Fibroblast of gingiva (primary cell): Measurements from ENCODE around the gene ARL2BP.

ENCODE experiments used
- DNase-seq: peaks from one replicate; pipeline ENCODE4 v3.0.0-alpha.2; 2011; ENCODE audit warnings: low read depth

The ARL2BP gene

DNA sequence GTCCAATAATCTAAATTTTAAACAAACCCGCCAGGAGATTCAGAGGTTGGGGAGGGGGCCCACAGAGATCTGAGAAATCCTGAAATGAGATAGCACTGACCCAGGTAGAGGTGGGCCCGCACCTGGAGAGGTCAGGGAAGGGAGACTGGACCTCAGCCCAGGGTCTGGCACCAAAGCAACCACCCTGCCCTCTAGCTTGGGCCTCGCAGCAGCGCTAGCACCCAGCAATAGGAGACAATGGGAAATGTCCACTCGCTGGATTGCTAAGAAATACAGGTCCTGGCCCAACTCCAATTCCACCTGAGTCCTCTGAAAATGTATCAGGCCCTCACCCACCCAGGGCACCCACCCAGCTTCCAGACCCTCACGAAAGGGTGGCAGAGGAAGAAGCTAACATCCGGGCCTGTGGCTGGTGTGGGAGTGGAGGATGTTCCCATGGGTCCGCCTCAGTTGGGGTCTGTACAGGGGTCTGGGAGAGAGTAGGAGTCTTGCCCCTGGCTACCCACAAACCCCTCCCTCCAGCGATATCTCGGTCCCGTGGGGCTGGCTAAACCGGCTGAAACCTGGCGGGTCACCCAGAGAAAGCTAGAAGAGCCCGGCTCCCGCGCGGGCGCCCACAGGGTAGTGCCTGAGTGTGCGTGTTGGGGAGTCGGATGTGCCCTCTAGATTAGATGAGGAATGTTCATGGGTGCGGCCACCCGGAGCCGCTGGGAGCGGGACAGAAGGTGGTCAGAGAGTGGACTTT lies 38.3 kb downstream of the ARL2BP start:
- no peak for DNase-seq

DNA sequence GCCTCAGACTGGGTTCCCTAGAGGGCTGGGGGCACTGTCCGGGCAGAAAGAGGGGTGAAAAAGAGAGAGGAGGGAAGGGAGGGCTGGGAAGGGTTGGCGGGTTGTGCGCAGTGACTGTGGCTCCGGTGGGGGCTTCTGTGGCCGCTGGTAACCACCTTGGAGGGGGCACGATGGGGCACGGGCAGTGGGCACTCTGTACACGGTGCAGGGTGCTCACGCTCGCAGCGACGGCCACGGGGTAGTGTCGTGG lies 38.8 kb downstream of the ARL2BP start:
- no peak for DNase-seq

- DNase-seq: no peak
These were observed 39.3 kb downstream of the ARL2BP start, which contains the start of gene PLLP for GRCh38 chr16:57284209-57284951. Gene PLLP (minus strand): TSS chr16:57284672. CDS start chr16:57284540, 132 bp downstream.

GRCh38 chr16:57284952-57285363 lies 39.9 kb downstream of the ARL2BP start:
- DNase-seq: no peak

DNA sequence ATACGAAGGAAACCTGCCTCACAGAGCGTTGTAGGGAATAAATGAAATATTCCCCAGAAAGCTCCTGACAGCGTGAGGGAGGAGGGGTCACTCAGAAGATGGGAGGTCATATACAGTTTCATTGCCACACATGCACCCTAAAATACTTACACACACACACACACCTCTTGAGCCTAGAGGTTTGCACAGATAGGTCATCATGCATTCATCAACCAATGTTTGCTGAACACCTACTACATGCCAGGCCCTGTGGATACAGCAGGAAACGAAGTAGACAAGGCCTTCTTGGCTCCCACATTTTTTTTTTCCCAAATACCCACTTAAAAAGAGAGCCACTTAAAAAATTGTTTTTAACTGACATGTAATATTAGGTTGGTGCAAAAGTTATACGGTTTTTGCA lies 40.3 kb downstream of the ARL2BP start:
- no peak for DNase-seq

GRCh38 chr16:57289391-57290257 lies 44.6 kb downstream of the ARL2BP start:
- no peak for DNase-seq

GRCh38 chr16:57297856-57298255 lies 52.8 kb downstream of the ARL2BP start:
- DNase-seq: no peak

DNA sequence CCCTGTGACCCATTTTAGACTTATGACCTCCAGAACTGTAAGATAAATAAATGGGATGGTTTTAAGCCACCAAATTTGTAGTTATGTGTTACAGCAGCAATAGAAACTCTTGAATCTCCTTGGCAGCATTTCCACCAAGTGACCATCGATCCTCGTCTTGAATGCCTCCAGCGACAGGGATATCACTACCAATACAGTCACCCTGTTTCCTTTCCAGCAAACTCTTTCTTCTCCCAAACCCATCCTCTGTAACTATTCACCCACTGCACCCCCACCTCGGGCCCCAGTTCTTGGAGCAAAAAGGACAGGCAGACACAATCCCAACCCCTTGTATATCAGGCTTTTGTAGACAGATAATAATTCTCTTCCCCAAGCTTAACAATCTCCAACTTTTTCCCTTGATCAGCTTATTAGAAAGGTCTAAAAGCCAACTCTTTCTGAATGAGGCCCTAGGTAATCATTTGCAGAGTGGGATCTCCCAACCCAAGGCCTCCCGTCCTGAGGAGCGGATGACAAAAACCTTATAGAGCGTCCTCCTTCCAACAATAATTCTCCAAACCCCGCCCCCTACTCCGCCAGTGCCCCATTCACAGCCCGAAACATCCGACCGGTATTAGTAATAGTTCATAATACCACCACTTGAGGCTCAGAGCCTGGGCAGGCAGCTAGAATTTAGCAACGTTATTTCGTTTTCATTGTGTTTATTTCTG lies 54.1 kb downstream of the ARL2BP start:
- DNase-seq: no peak

GRCh38 chr16:57299719-57300386 lies 54.8 kb downstream of the ARL2BP start:
- DNase-seq: peak; percentile 94

DNA sequence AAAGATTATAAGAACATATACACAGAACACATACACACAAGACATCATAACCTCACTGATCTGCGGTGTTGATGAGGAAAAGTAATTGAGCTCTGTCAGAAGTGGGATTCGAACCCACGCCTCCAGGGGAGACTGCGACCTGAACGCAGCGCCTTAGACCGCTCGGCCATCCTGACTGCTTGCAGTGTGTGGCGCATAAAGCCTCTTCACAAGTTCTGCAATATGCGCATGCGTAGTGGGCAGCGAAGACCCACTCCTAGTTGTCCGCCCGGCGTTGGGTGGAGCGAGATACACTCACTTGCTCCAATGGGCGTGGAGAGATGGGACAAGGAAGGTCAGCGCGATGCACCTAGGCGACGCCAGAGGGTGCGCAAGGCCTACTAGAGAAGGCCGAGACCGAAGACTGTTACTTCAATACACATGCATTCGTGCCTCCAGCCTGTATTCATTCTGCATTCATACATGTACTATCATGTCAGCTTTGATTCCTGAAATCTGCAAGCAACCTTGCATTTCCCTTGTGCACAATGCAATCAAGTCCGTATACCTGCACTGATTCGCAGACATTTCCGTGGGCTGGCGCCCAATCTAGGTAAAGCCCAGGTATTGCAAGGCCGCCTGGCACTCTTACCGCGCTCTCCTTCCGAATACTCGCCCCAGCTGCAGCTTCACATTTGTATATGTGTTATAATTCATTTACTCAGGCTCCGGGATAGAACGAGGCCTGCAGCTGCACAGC lies 55.5 kb downstream of the ARL2BP start:
- peak; percentile 97 for DNase-seq

DNA sequence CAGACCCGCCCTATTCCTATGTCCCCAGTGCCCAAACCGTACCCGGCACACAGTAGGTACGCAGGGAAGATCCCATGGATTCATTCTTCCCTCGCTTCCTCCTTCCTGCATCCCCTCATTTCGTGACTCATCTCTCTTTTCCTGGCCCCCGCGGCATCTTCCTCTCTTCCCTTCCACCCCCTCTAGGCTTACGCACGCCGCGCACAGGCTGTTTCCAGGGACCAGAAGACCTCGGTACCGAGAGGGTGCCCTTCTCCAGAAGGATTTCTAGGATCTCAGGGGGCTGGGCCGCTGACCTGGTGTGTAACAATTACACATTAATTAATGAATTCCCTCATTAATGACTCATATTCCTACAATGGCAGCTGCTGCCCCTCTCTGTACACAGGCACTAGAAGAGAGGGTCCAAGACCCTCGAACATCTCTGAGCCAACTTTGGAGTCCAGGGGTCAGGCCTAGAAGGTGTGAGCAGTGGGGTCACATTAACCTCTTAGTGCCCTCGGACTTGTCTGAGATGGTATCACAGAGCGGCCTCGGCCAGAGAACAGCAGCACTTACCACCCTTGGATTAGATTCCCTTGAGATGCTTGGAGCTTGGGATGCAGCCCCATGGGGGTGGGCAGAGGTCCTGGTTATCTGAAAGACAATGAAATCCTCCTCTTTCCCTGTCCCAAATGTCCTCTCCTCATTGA lies 56.2 kb downstream of the ARL2BP start:
- no peak for DNase-seq
